ENCODE results near the gene ASB4. TPM values are rescaled to one million over a fixed set of nuclear protein-coding genes. Genes with fewer than 3 reads are reported as not detected.

ASB4 gene
- total and polyA plus RNA-seq, 2 experiments from 2014 or later = not detected

- no peak overlapping the region for H3K27ac Mint-ChIP-seq
- no peaks in the 10 kb centered on the region for H3K9me3 Mint-ChIP-seq
- TF ChIP-seq ZNF114 (CRISPR knock-in tag; IDR thresholded peaks at IDR 0.05) (no peak), EZH2phosphoT487 (IDR thresholded peaks at IDR 0.05; ENCODE audit: unreplicated experiment) (no peak), JUNB (IDR thresholded peaks at IDR 0.05; ENCODE audit: unreplicated experiment) (no peak)
- DNase-seq (ENCODE audit: low spot score) (no peak), ATAC-seq (no peak)
- Histone ChIP-seq H2AFZ (no peak overlapping the region), H3K4me1 (ENCODE audit: insufficient read depth) (peaks cover 10% of the 10 kb centered on the region), H4K20me1 (replicated peaks; ENCODE audit: insufficient read depth) (no peaks in the 10 kb centered on the region), H3K27ac (ENCODE audit: low read depth) (no peak overlapping the region), H3K79me2 (replicated peaks; ENCODE audit: insufficient read depth) (no peaks in the 10 kb centered on the region), H3K36me3 (ENCODE audit: insufficient read depth) (no peaks in the 10 kb centered on the region), H3K9me2 (ENCODE audit: insufficient read depth) (no peaks in the 10 kb centered on the region), H3K4me3 (no peak overlapping the region), H3K27me3 (ENCODE audit: insufficient read depth) (no peaks in the 10 kb centered on the region), H3F3A (replicated peaks; ENCODE audit: low read depth) (no peaks in the 10 kb centered on the region), H3K4me2 (no peak overlapping the region)
- H3K4me3 Mint-ChIP-seq = no peak overlapping the region
- H3K36me3 Mint-ChIP-seq (ENCODE audit: low read depth) = no peaks in the 10 kb centered on the region
- H3K4me1 Mint-ChIP-seq = peaks cover 15% of the 10 kb centered on the region
- H3K27me3 Mint-ChIP-seq (ENCODE audit: insufficient read depth, low read depth, poor library complexity) = no peaks in the 10 kb centered on the region
Observed at GRCh38 chr7:95481271-95482165, 4.2 kb upstream of the ASB4 start.

DNA sequence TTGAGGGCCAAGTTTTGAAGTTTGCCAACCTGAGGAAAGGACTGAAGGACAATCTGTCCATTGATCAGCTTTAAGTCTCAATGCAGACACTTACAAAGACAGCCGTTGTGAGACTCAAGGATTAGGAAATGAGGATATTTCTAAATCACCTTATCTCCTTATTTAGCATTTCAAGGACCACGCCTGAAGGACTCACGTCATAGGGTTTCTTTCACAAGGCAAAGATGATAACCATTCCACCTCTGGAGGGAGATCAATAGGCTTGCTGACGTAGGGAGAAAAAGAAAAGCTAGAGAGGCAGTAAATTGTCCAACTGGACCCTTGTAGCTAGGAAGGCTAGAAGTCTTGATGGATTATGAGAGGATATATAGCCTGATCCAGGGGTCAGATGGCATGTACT is 3.3 kb upstream of the ASB4 start:
- H3K4me3 Mint-ChIP-seq = no peak overlapping the region
- H3K4me3 ChIP-seq = no peak overlapping the region
- no peak for DNase-seq (ENCODE audit: low spot score)
- peaks cover 10% of the 10 kb centered on the region for H3K4me1 Mint-ChIP-seq
- no peaks in the 10 kb centered on the region for H3K9me3 Mint-ChIP-seq
- H3K4me1 ChIP-seq (ENCODE audit: insufficient read depth) = peaks cover 10% of the 10 kb centered on the region
- H2AFZ ChIP-seq = no peak overlapping the region
- no peaks in the 10 kb centered on the region for H3K79me2 ChIP-seq (replicated peaks; ENCODE audit: insufficient read depth)
- no peak overlapping the region for H3K27ac ChIP-seq (ENCODE audit: low read depth)
- ATAC-seq = no peak
- no peaks in the 10 kb centered on the region for H3K27me3 Mint-ChIP-seq (ENCODE audit: insufficient read depth, low read depth, poor library complexity)
- H3K36me3 ChIP-seq (ENCODE audit: insufficient read depth) = no peaks in the 10 kb centered on the region
- no peak overlapping the region for H3K4me2 ChIP-seq
- no peaks in the 10 kb centered on the region for H4K20me1 ChIP-seq (replicated peaks; ENCODE audit: insufficient read depth)
- no peaks in the 10 kb centered on the region for H3K9me2 ChIP-seq (ENCODE audit: insufficient read depth)
- no peaks in the 10 kb centered on the region for H3F3A ChIP-seq (replicated peaks; ENCODE audit: low read depth)
- H3K36me3 Mint-ChIP-seq (ENCODE audit: low read depth) = no peaks in the 10 kb centered on the region
- H3K27me3 ChIP-seq (ENCODE audit: insufficient read depth) = no peaks in the 10 kb centered on the region
- no peak overlapping the region for H3K27ac Mint-ChIP-seq
- TF ChIP-seq REST (IDR thresholded peaks at IDR 0.05; ENCODE audit: unreplicated experiment) (no peak), JUNB (IDR thresholded peaks at IDR 0.05; ENCODE audit: unreplicated experiment) (no peak), STAT1 (IDR thresholded peaks at IDR 0.05; ENCODE audit: unreplicated experiment) (no peak), CREB1 (CRISPR knock-in tag; IDR thresholded peaks at IDR 0.05; ENCODE audit: low read depth) (no peak), ZNF331 (CRISPR knock-in tag; IDR thresholded peaks at IDR 0.05; ENCODE audit: low read depth) (no peak), EZH2phosphoT487 (IDR thresholded peaks at IDR 0.05; ENCODE audit: unreplicated experiment) (no peak), NANOG (IDR thresholded peaks at IDR 0.05; ENCODE audit: borderline replicate concordance) (no peak), EZH2 (IDR thresholded peaks at IDR 0.05; ENCODE audit: low read depth, unreplicated experiment) (no peak), POLR2AphosphoS5 (IDR thresholded peaks at IDR 0.05; ENCODE audit: low read depth) (no peak)
- TF ChIP-seq, protein P1, sequence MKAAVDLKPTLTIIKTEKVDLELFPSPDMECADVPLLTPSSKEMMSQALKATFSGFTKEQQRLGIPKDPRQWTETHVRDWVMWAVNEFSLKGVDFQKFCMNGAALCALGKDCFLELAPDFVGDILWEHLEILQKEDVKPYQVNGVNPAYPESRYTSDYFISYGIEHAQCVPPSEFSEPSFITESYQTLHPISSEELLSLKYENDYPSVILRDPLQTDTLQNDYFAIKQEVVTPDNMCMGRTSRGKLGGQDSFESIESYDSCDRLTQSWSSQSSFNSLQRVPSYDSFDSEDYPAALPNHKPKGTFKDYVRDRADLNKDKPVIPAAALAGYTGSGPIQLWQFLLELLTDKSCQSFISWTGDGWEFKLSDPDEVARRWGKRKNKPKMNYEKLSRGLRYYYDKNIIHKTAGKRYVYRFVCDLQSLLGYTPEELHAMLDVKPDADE (IDR thresholded peaks at IDR 0.05) = no peak
- TF ChIP-seq, protein P2, sequence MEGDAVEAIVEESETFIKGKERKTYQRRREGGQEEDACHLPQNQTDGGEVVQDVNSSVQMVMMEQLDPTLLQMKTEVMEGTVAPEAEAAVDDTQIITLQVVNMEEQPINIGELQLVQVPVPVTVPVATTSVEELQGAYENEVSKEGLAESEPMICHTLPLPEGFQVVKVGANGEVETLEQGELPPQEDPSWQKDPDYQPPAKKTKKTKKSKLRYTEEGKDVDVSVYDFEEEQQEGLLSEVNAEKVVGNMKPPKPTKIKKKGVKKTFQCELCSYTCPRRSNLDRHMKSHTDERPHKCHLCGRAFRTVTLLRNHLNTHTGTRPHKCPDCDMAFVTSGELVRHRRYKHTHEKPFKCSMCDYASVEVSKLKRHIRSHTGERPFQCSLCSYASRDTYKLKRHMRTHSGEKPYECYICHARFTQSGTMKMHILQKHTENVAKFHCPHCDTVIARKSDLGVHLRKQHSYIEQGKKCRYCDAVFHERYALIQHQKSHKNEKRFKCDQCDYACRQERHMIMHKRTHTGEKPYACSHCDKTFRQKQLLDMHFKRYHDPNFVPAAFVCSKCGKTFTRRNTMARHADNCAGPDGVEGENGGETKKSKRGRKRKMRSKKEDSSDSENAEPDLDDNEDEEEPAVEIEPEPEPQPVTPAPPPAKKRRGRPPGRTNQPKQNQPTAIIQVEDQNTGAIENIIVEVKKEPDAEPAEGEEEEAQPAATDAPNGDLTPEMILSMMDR (conservative IDR thresholded peaks at IDR 0.05; ENCODE audit: low read depth in 2 of 2) = no peak

Measured in GM23338 (cell line).